OCI-LY7 (cell line): ENCODE measurements around the gene TCEA3. TPM values are rescaled to one million over a fixed set of nuclear protein-coding genes. Genes with fewer than 3 reads are reported as not detected.

Experiments used
- BruUV-seq: library from RNA; stranded (reverse); fragments of 400-500 nt; replicated peaks from 2 replicates; lab custom pipeline; 2021; lab: Mats Ljungman, UMichigan
- CTCF ChIA-PET: fragments of 300-600 bp; sonication (Branson Sonifier 250); formaldehyde crosslinking; loops from one replicate; lab custom pipeline; 2022; ENCODE audit warnings: antibody characterized with exemption; ENCODE audit not compliant: unreplicated experiment; lab: Charles Lee
- POLR2A ChIA-PET: fragments of 300-600 bp; sonication (Branson Sonifier 250); formaldehyde crosslinking; loops from one replicate; lab custom pipeline; 2022; ENCODE audit warnings: antibody characterized with exemption; lab: Charles Lee
- DNase-seq: peaks from one replicate; pipeline ENCODE4 v3.0.0-alpha.2; 2015; ENCODE audit warnings: low spot score
- H2AFZ ChIP-seq: fragments of 200-600 bp; sonication (generic), shearing (Covaris generic); 2 replicates; pipeline ENCODE4 v1.6.1; 2014; ENCODE audit warnings: mild to moderate bottlenecking, antibody characterized with exemption, low read length, moderate library complexity
- H3K27ac ChIP-seq: fragments of 200-600 bp; sonication (generic); 2 replicates; pipeline ENCODE4 v1.5.1; 2014; ENCODE audit warnings: mixed run types, low read depth, mild to moderate bottlenecking, moderate library complexity, low read length, inconsistent platforms; ENCODE audit not compliant: poor library complexity, severe bottlenecking
- H3K36me3 ChIP-seq: fragments of 200-600 bp; sonication (generic); 2 replicates; pipeline ENCODE4 v1.6.1; 2014; ENCODE audit warnings: mild to moderate bottlenecking, antibody characterized with exemption, low read length, moderate library complexity, mixed read lengths; ENCODE audit not compliant: insufficient read depth
- H3K4me1 ChIP-seq: fragments of 200-600 bp; sonication (generic); 2 replicates; pipeline ENCODE4 v1.5.1; 2014; ENCODE audit warnings: mild to moderate bottlenecking, low read length; ENCODE audit not compliant: insufficient read depth, poor library complexity, severe bottlenecking
- H3K4me2 ChIP-seq: fragments of 200-600 bp; sonication (generic); 2 replicates; pipeline ENCODE4 v1.6.1; 2014; ENCODE audit warnings: mild to moderate bottlenecking, low read length
- H3K4me3 ChIP-seq: fragments of 200-600 bp; sonication (generic); 2 replicates; pipeline ENCODE4 v1.5.1; 2014; ENCODE audit warnings: mild to moderate bottlenecking, low read depth, low read length; ENCODE audit not compliant: poor library complexity, severe bottlenecking
- H3K79me2 ChIP-seq: fragments of 200-600 bp; sonication (generic); 2 replicates; pipeline ENCODE4 v1.6.1; 2016; ENCODE audit warnings: low read depth, mild to moderate bottlenecking, low read length, moderate library complexity, mixed read lengths; ENCODE audit not compliant: insufficient read depth
- H3K9me2 ChIP-seq: fragments of 200-600 bp; sonication (generic); 2 replicates; pipeline ENCODE4 v1.6.1; 2016; ENCODE audit warnings: mild to moderate bottlenecking, low read length, mixed read lengths; ENCODE audit not compliant: insufficient read depth
- H3K9me3 ChIP-seq: fragments of 200-600 bp; sonication (generic); 2 replicates; pipeline ENCODE4 v1.6.1; 2014; ENCODE audit warnings: mild to moderate bottlenecking, mixed run types, low read length, mixed read lengths
- H4K20me1 ChIP-seq: fragments of 200-600 bp; sonication (generic); 2 replicates; pipeline ENCODE4 v1.6.1; 2014; ENCODE audit warnings: mild to moderate bottlenecking, antibody characterized with exemption, low read length, moderate library complexity, mixed read lengths; ENCODE audit not compliant: insufficient read depth
- EZH2phosphoT487 ChIP-seq: fragments of 200-600 bp; sonication (generic); IDR thresholded peaks from 2 replicates; pipeline ENCODE4 v1.6.1; 2018; ENCODE audit warnings: low read depth, borderline replicate concordance, mild to moderate bottlenecking, mixed run types, antibody characterized with exemption, low read length, moderate library complexity, mixed read lengths
- intact Hi-C: fragments of 100-400 bp; cut with micrococcal nuclease; formaldehyde crosslinking; loops from one replicate; pipeline ENCODE4 v1.10.0; 2022; ENCODE audit not compliant: unreplicated experiment
- total RNA-seq, 2 experiments: library from RNA; depleted of rRNA in 1 of 2; stranded (reverse); fragments of >200 nt in 1 of 2; shearing (Covaris generic) in 1 of 2; gene quantifications; 2 replicates each; pipeline ENCODE4 v1.2.3, GENCODE V29; 2014 to 2022
- TF ChIP-seq, protein P1 (sequence below): fragments of 200-600 bp; sonication (generic); conservative IDR thresholded peaks from 2 replicates; pipeline ENCODE4 v1.5.1; 2014; ENCODE audit warnings: mild to moderate bottlenecking, antibody characterized with exemption, low read length, moderate library complexity, mixed read lengths

Gene TCEA3
- total RNA-seq, 2 experiments from 2014 or later: not detected

- ChIA-PET CTCF (no interaction called here), POLR2A (interaction anchor here (0.6 kb wide), 1 partner anchor 1697 kb away, joined by 3 read pairs; no protein-coding TSS in a partner anchor)
- Histone ChIP-seq H3K9me2 (no peaks in the 10 kb centered on the region), H3K4me3 (no peak overlapping the region), H3K36me3 (no peaks in the 10 kb centered on the region), H3K4me2 (no peak overlapping the region), H3K79me2 (no peaks in the 10 kb centered on the region), H4K20me1 (no peaks in the 10 kb centered on the region), H2AFZ (no peak overlapping the region), H3K9me3 (no peaks in the 10 kb centered on the region), H3K4me1 (no peaks in the 10 kb centered on the region), H3K27ac (no peak overlapping the region)
- no TSS peak for BruUV-seq
- TF ChIP-seq, protein P1, sequence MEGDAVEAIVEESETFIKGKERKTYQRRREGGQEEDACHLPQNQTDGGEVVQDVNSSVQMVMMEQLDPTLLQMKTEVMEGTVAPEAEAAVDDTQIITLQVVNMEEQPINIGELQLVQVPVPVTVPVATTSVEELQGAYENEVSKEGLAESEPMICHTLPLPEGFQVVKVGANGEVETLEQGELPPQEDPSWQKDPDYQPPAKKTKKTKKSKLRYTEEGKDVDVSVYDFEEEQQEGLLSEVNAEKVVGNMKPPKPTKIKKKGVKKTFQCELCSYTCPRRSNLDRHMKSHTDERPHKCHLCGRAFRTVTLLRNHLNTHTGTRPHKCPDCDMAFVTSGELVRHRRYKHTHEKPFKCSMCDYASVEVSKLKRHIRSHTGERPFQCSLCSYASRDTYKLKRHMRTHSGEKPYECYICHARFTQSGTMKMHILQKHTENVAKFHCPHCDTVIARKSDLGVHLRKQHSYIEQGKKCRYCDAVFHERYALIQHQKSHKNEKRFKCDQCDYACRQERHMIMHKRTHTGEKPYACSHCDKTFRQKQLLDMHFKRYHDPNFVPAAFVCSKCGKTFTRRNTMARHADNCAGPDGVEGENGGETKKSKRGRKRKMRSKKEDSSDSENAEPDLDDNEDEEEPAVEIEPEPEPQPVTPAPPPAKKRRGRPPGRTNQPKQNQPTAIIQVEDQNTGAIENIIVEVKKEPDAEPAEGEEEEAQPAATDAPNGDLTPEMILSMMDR: no peak
- intact Hi-C loops: no loop called here
- no peak for DNase-seq
Measured at GRCh38 chr1:23444596-23445390, 20.2 kb upstream of the TCEA3 start.

DNA sequence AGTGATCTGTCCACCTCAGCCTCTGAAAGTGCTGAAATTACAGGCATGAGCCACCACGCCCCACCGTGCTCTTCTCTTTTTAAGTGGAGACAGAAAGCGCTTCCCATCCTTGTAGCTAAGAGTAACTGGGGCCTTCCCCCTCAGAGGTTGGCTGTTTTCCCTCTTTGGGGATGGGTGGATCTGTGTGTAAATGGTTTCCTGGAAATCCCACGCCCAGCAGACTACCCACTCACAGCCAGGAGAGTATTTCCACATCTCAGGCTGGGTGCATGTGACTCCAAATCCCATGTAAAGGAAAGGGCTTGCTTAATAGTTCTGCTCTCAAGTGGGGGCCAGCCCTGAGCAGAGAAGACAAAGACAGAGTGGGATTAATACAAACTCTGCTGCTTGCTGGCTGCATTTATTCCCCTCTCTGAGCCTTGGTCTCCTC lies 19.6 kb upstream of the TCEA3 start:
- CTCF ChIA-PET: no interaction called here
- POLR2A ChIA-PET: no interaction called here
- H2AFZ ChIP-seq: no peak overlapping the region

DNA sequence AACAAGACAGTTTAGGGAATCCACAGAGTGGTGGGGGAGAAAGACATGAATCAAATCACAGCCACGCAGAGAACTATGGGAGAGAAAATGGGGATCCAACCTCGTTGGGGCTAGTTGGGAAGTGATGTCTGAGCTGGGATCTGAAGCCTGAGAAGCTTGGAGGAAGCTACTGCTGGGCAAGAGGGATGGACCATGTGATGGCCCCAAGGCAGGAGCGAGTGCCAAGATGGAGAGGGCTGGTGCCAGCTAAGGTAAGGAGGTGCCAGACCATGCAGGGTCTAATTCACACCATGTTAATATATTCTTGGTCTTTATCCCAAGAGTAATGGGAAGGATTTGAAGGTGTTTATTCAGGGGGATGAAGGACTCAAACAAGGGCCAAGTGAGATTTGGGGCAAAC lies 18.2 kb upstream of the TCEA3 start:
- POLR2A ChIA-PET: no interaction called here
- CTCF ChIA-PET: no interaction called here
- Histone ChIP-seq H3K4me2 (no peak overlapping the region), H3K79me2 (no peaks in the 10 kb centered on the region), H4K20me1 (no peaks in the 10 kb centered on the region), H3K9me2 (no peaks in the 10 kb centered on the region), H3K9me3 (no peaks in the 10 kb centered on the region), H3K4me3 (no peak overlapping the region), H3K4me1 (no peaks in the 10 kb centered on the region), H3K36me3 (no peaks in the 10 kb centered on the region), H3K27ac (no peak overlapping the region), H2AFZ (no peak overlapping the region)
- intact Hi-C loops: no loop called here
- no peak for DNase-seq
- no TSS peak for BruUV-seq
- no peak for TF ChIP-seq EZH2phosphoT487
- TF ChIP-seq, protein P1: no peak

More for the DNA sequence above, 19.6 kb upstream of the TCEA3 start:
- intact Hi-C loops: no loop called here
- no peak overlapping the region for H3K27ac ChIP-seq
- H3K4me3 ChIP-seq: no peak overlapping the region
- no peaks in the 10 kb centered on the region for H3K9me2 ChIP-seq
- no peak for TF ChIP-seq EZH2phosphoT487
- TF ChIP-seq, protein P1: no peak
- no peaks in the 10 kb centered on the region for H3K9me3 ChIP-seq
- no peak overlapping the region for H3K4me2 ChIP-seq
- H3K79me2 ChIP-seq: no peaks in the 10 kb centered on the region
- DNase-seq: no peak
- H3K4me1 ChIP-seq: no peaks in the 10 kb centered on the region
- no peaks in the 10 kb centered on the region for H4K20me1 ChIP-seq
- no peaks in the 10 kb centered on the region for H3K36me3 ChIP-seq
- BruUV-seq: no TSS peak
